Upper lobe of right lung (tissue), 1 donor: ENCODE data around the gene PPP3CB. TPM values are rescaled to one million over a fixed set of nuclear protein-coding genes. Genes with fewer than 3 reads are reported as not detected.
"Not testable (repeated sequence)": the region's sequence is repeated elsewhere in the genome, so short reads cannot be mapped to it uniquely, and the experiment has no call there.

Experiments
- ATAC-seq: fragments of 200-7000 bp; cut with Tn5 transposase; one replicate; pipeline ENCODE4 v1.9.1; 2020; ENCODE audit warnings: mild to moderate bottlenecking, moderate library complexity
- DNase-seq: peaks from one replicate; pipeline ENCODE4 v3.0.0-alpha.2; 2020
- H3K27ac ChIP-seq: fragments of 200-600 bp; one replicate; pipeline ENCODE4 v1.8.0; 2022
- H3K27me3 ChIP-seq: fragments of 200-600 bp; one replicate; pipeline ENCODE4 v1.8.0; 2022; ENCODE audit warnings: mild to moderate bottlenecking
- H3K36me3 ChIP-seq: fragments of 200-600 bp; one replicate; pipeline ENCODE4 v1.8.0; 2022
- H3K4me1 ChIP-seq: fragments of 200-600 bp; one replicate; pipeline ENCODE4 v1.8.0; 2022
- H3K4me3 ChIP-seq: fragments of 200-600 bp; one replicate; pipeline ENCODE4 v1.8.0; 2022; ENCODE audit warnings: mild to moderate bottlenecking
- H3K9me3 ChIP-seq: fragments of 200-600 bp; one replicate; pipeline ENCODE4 v1.8.0; 2022
- intact Hi-C: fragments of 100-400 bp; cut with DNase I; formaldehyde crosslinking; loops from one replicate; pipeline ENCODE4 v1.11.0; 2022
- total RNA-seq: library from RNA; stranded (reverse); fragmentation: NEBNext Ultra II Directional; extraction: Animal tissue kit (Norgen Biotek cat#: 25700); gene quantifications from one replicate; pipeline ENCODE4 v1.2.1, GENCODE V29; 2021
- TF ChIP-seq, protein P1 (sequence below): fragments of 200-600 bp; IDR thresholded peaks from one replicate; pipeline ENCODE4 v1.8.0; 2022; ENCODE audit warnings: antibody characterized with exemption
- donor health status: DM: no; HTN: yes; CAD: no; lungs with severe emphysema.

Gene PPP3CB
- total RNA-seq, 1 donor from 2014 or later: 38.0 TPM

DNA sequence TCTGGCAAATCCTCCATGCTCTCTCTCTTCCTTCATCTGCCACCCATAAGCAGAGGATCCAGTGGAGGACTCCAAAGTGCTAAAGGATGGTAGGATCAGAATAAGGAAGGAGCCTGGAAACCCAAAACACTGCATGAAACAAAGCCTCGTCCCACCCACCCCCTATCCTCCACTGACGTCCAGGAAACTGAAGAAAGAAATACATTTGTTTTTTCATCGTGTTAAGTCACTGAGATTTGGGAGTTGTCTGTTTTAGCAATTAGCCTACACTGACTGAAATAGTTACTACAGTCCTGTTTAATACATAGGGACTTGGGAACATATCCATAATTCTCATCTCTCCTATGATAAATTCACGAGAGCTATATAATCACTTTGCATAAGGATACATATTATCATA, 96.8 kb downstream of the PPP3CB start:
- H3K4me1 ChIP-seq: no peaks in the 10 kb centered on the region
- ATAC-seq (no peak), DNase-seq (no peak)
- H3K27me3 ChIP-seq: no peaks in the 10 kb centered on the region
- TF ChIP-seq, protein P1, sequence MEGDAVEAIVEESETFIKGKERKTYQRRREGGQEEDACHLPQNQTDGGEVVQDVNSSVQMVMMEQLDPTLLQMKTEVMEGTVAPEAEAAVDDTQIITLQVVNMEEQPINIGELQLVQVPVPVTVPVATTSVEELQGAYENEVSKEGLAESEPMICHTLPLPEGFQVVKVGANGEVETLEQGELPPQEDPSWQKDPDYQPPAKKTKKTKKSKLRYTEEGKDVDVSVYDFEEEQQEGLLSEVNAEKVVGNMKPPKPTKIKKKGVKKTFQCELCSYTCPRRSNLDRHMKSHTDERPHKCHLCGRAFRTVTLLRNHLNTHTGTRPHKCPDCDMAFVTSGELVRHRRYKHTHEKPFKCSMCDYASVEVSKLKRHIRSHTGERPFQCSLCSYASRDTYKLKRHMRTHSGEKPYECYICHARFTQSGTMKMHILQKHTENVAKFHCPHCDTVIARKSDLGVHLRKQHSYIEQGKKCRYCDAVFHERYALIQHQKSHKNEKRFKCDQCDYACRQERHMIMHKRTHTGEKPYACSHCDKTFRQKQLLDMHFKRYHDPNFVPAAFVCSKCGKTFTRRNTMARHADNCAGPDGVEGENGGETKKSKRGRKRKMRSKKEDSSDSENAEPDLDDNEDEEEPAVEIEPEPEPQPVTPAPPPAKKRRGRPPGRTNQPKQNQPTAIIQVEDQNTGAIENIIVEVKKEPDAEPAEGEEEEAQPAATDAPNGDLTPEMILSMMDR: no peak
- H3K27ac ChIP-seq: no peak overlapping the region
- H3K36me3 ChIP-seq: peaks cover 59% of the 10 kb centered on the region
- no peaks in the 10 kb centered on the region for H3K9me3 ChIP-seq
- intact Hi-C loops: no loop called here
- no peak overlapping the region for H3K4me3 ChIP-seq

- TF ChIP-seq, protein P1: peak; percentile 12
- Histone ChIP-seq H3K9me3 (no peaks in the 10 kb centered on the region), H3K27me3 (no peaks in the 10 kb centered on the region), H3K4me1 (no peaks in the 10 kb centered on the region), H3K36me3 (peaks cover 59% of the 10 kb centered on the region), H3K27ac (no peak overlapping the region), H3K4me3 (no peak overlapping the region)
- DNase-seq (no peak), ATAC-seq (no peak)
- intact Hi-C loops: no loop called here
Measured at GRCh38 chr10:73398024-73398423, 97.8 kb downstream of the PPP3CB start.

DNA sequence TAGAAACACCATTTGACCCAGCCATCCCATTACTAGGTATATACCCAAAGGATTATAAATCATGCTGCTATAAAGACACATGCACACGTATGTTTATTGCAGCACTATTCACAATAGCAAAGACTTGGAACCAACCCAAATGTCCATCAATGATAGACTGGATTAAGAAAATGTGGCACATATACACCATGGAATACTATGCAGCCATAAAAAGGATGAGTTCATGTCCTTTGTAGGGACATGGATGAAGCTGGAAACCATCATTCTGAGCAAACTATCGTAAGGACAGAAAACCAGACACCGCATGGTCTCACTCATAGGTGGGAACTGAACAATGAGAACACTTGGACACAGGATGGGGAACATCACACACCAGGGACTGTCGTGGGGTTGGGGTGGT, 101.5 kb downstream of the PPP3CB start:
- H3K9me3 ChIP-seq, intact Hi-C loops: not testable (repeated sequence)
- peaks cover 72% of the 10 kb centered on the region for H3K36me3 ChIP-seq

GRCh38 chr10:73388228-73388627, 107.6 kb downstream of the PPP3CB start:
- Histone ChIP-seq H3K36me3 (peaks cover 82% of the 10 kb centered on the region), H3K4me1 (no peaks in the 10 kb centered on the region), H3K9me3 (no peaks in the 10 kb centered on the region), H3K27ac (no peak overlapping the region), H3K4me3 (no peak overlapping the region), H3K27me3 (no peaks in the 10 kb centered on the region)
- TF ChIP-seq, protein P1: no peak
- ATAC-seq (no peak), DNase-seq (no peak)
- intact Hi-C loops: no loop called here

More for the DNA sequence above, 101.5 kb downstream of the PPP3CB start:
- not testable (repeated sequence) for ATAC-seq, H3K27ac ChIP-seq, H3K27me3 ChIP-seq, H3K4me3 ChIP-seq, DNase-seq, H3K4me1 ChIP-seq

- no peak overlapping the region for H3K4me3 ChIP-seq
- ATAC-seq (no peak), DNase-seq (no peak)
- TF ChIP-seq, protein P1: no peak
- no peaks in the 10 kb centered on the region for H3K9me3 ChIP-seq
- H3K27me3 ChIP-seq: no peaks in the 10 kb centered on the region
- peaks cover 96% of the 10 kb centered on the region for H3K36me3 ChIP-seq
- H3K4me1 ChIP-seq: no peaks in the 10 kb centered on the region
- H3K27ac ChIP-seq: no peak overlapping the region
- intact Hi-C loops: no loop called here
Measured at GRCh38 chr10:73386583-73386982, 109.2 kb downstream of the PPP3CB start.

Other genes with a start within 250 kb of the PPP3CB start
- 12.4 TPM for gene DNAJC9, start 248.8 kb downstream of the PPP3CB start, total RNA-seq
- gene MRPS16, start 243.4 kb downstream of the PPP3CB start, total RNA-seq: 52.5 TPM
- 2.7 TPM for gene CFAP70, start 137.2 kb downstream of the PPP3CB start, total RNA-seq
- 102 TPM for gene ANXA7, start 82.0 kb downstream of the PPP3CB start, total RNA-seq
- 3.0 TPM for gene MSS51, start 62.5 kb downstream of the PPP3CB start, total RNA-seq
- gene USP54, start 95.3 kb upstream of the PPP3CB start, total RNA-seq: 114 TPM
- 5.2 TPM for gene MYOZ1, start 145.4 kb upstream of the PPP3CB start, total RNA-seq
- 5.9 TPM for gene SYNPO2L, start 160.0 kb upstream of the PPP3CB start, total RNA-seq
- 9.8 TPM for gene AGAP5, start 202.1 kb upstream of the PPP3CB start, total RNA-seq
- gene SEC24C, start 248.3 kb upstream of the PPP3CB start, total RNA-seq: 71.0 TPM